Measurements from ENCODE around the gene SIGLEC9. TPM values are rescaled to one million over a fixed set of nuclear protein-coding genes. Genes with fewer than 3 reads are reported as not detected.
A peak's percentile ranks its signal among the peaks of the same experiment; 100 is the strongest.

The SIGLEC9 gene
- total RNA-seq (not detected in 2 replicates), polyA plus RNA-seq (0.32 and 0.72 TPM in 2 replicates), polyA minus RNA-seq (0.21 and 0.94 TPM in 2 replicates)
- total RNA-seq (2013), result 1.1 TPM

DNA sequence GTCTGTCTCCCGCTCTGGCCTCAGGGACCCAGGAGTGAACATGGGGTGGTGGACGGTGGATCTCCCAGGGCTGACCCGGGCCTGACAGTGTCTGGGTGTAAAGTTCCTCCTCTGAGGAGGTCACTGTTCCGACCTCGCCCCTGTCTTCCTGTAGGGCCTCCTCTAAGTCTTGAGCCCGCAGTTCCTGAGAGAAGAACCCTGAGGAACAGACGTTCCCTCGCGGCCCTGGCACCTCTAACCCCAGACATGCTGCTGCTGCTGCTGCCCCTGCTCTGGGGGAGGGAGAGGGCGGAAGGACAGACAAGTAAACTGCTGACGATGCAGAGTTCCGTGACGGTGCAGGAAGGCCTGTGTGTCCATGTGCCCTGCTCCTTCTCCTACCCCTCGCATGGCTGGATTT, at the start of gene SIGLEC9:
Gene SIGLEC9 (plus strand): TSS at position 178 of the 400 bp plus-strand sequence. CDS start 69 bp downstream, at position 247.
- ChIA-PET CTCF (no interaction called here), POLR2A (no interaction called here)
- no peak within 1 kb of the TSS for H3K27ac ChIP-seq (ENCODE audit: low read length in 2 of 2)
- DNase-seq (no peak), ATAC-seq (ENCODE audit: low read depth) (no peak)
- Mint-ChIP-seq H3K4me3 (no peak within 1 kb of the TSS), H3K4me1 (peaks cover 10% of the 10 kb centered on the region), H3K27ac (no peak within 1 kb of the TSS), H3K9me3 (ENCODE audit: insufficient read depth) (no peaks in the 10 kb centered on the region), H3K27me3 (peaks cover 22% of the 10 kb centered on the region)
- H3K9ac ChIP-seq (ENCODE audit: low read length), result no peak within 1 kb of the TSS
- H3K4me1 ChIP-seq (ENCODE audit: control insufficient read depth in 2 of 2, insufficient read depth in 2 of 2, low read length in 2 of 2), result peaks cover 8 to 14% of the 10 kb centered on the region in 2 donors
- H3K79me2 ChIP-seq (ENCODE audit: control insufficient read depth, insufficient read depth, low read length), result no peaks in the 10 kb centered on the region
- peak within 1 kb of the TSS in 1 of 5 experiments; percentile 23 for H3K4me3 ChIP-seq (ENCODE audit: control extremely low read depth in 1 of 5, extremely low read depth in 1 of 5, insufficient read depth in 1 of 5, low read depth in 2 of 5, low read length in 4 of 5)
- intact Hi-C loops (cut with micrococcal nuclease), result no loop called here
- H3K4me2 ChIP-seq (replicated peaks; ENCODE audit: low read depth, low read length, poor library complexity, severe bottlenecking), result peak within 1 kb of the TSS; percentile 26
- no peaks in the 10 kb centered on the region for H3K9me3 ChIP-seq (ENCODE audit: control extremely low read depth in 1 of 3, control insufficient read depth in 2 of 3, insufficient read depth in 1 of 3, low read length in 2 of 3)
- H4K20me1 ChIP-seq (ENCODE audit: control insufficient read depth, insufficient read depth, low read length, poor library complexity, severe bottlenecking), result no peaks in the 10 kb centered on the region
- no peak for TF ChIP-seq EZH2 (IDR thresholded peaks at IDR 0.05; ENCODE audit: borderline replicate concordance, insufficient read depth, low read depth, low read length, poor library complexity, severe bottlenecking)
- no peak for TF ChIP-seq CTCF (IDR thresholded peaks at IDR 0.05)
- WGBS (ENCODE audit: insufficient coverage), result 77% methylated on average over 12 of the region's 14 CpGs
- peak within 1 kb of the TSS; percentile 69 for H2AFZ ChIP-seq (ENCODE audit: insufficient read depth, low read depth, low read length, poor library complexity, severe bottlenecking)
- H3K27me3 ChIP-seq (replicated peaks in 1 of 4; ENCODE audit: control extremely low read depth in 1 of 4, control insufficient read depth in 3 of 4, insufficient read depth in 4 of 4, low read length in 3 of 4), result peaks cover 0 to 10% (median 0%) of the 10 kb centered on the region in 4 experiments
- no peaks in the 10 kb centered on the region for H3K36me3 ChIP-seq (replicated peaks in 1 of 2; ENCODE audit: control extremely low read depth in 1 of 2, control insufficient read depth in 1 of 2, extremely low read depth in 1 of 2, insufficient read depth in 2 of 2, low read length in 1 of 2)

GRCh38 chr19:51075998-51076397, 48.7 kb upstream of the SIGLEC9 start:
- no peaks in the 10 kb centered on the region for H3K4me1 ChIP-seq (ENCODE audit: control insufficient read depth in 2 of 2, insufficient read depth in 2 of 2, low read length in 2 of 2)
- H3K4me2 ChIP-seq (replicated peaks; ENCODE audit: low read depth, low read length, poor library complexity, severe bottlenecking), result no peak overlapping the region
- H3K27me3 ChIP-seq (replicated peaks in 1 of 4; ENCODE audit: control extremely low read depth in 1 of 4, control insufficient read depth in 3 of 4, insufficient read depth in 4 of 4, low read length in 3 of 4), result no peaks in the 10 kb centered on the region
- intact Hi-C loops (cut with micrococcal nuclease), result no loop called here
- Mint-ChIP-seq H3K4me1 (no peaks in the 10 kb centered on the region), H3K27me3 (peaks cover 13% of the 10 kb centered on the region), H3K4me3 (no peak overlapping the region), H3K9me3 (ENCODE audit: insufficient read depth) (peaks cover 5% of the 10 kb centered on the region), H3K27ac (no peak overlapping the region)
- 94% methylated on average over 2 of the region's 5 CpGs for WGBS (ENCODE audit: insufficient coverage)
- H3K4me3 ChIP-seq (ENCODE audit: control extremely low read depth in 1 of 5, extremely low read depth in 1 of 5, insufficient read depth in 1 of 5, low read depth in 2 of 5, low read length in 4 of 5), result no peak overlapping the region
- no peaks in the 10 kb centered on the region for H3K79me2 ChIP-seq (ENCODE audit: control insufficient read depth, insufficient read depth, low read length)
- no peak for DNase-seq
- no peak overlapping the region for H3K27ac ChIP-seq (ENCODE audit: low read length in 2 of 2)
- POLR2A ChIA-PET, result no interaction called here
- H4K20me1 ChIP-seq (ENCODE audit: control insufficient read depth, insufficient read depth, low read length, poor library complexity, severe bottlenecking), result no peaks in the 10 kb centered on the region
- peaks cover 0 to 6% (median 0%) of the 10 kb centered on the region in 3 donors for H3K9me3 ChIP-seq (ENCODE audit: control extremely low read depth in 1 of 3, control insufficient read depth in 2 of 3, insufficient read depth in 1 of 3, low read length in 2 of 3)
- no peak for ATAC-seq (ENCODE audit: low read depth)
- H3K9ac ChIP-seq (ENCODE audit: low read length), result no peak overlapping the region
- H3K36me3 ChIP-seq (replicated peaks in 1 of 2; ENCODE audit: control extremely low read depth in 1 of 2, control insufficient read depth in 1 of 2, extremely low read depth in 1 of 2, insufficient read depth in 2 of 2, low read length in 1 of 2), result no peaks in the 10 kb centered on the region
- CTCF ChIA-PET, result no interaction called here
- H2AFZ ChIP-seq (ENCODE audit: insufficient read depth, low read depth, low read length, poor library complexity, severe bottlenecking), result no peak overlapping the region
- TF ChIP-seq CTCF (IDR thresholded peaks at IDR 0.05) (no peak), EZH2 (IDR thresholded peaks at IDR 0.05; ENCODE audit: borderline replicate concordance, insufficient read depth, low read depth, low read length, poor library complexity, severe bottlenecking) (no peak)
